ENCODE results near the gene GLOD4.

- TF ChIP-seq EZH2 (IDR thresholded peaks at IDR 0.05; ENCODE audit: borderline replicate concordance, low read length) (no peak), CTCF (conservative IDR thresholded peaks at IDR 0.05 in 1 of 2, IDR thresholded peaks at IDR 0.05 in 1 of 2; ENCODE audit: extremely low read depth in 1 of 2, insufficient read depth in 1 of 2, low read depth in 1 of 2, low read length in 2 of 2) (no peak)
Measured at GRCh38 chr17:759964-760363, 22.1 kb downstream of the GLOD4 start.
